IPS DF 4.7 (cell line): ENCODE measurements around the gene TBC1D9B.
A peak's percentile ranks its signal among the peaks of the same experiment; 100 is the strongest.

Experiments used
- DNase-seq: peaks from one replicate; pipeline ENCODE4 v3.0.0-alpha.2; 2013; ENCODE audit warnings: low spot score; ENCODE audit errors: extremely low read depth

The TBC1D9B gene

GRCh38 chr5:179870403-179870903 lies 37.2 kb downstream of the TBC1D9B start:
- DNase-seq: peak; percentile 51

- no peak for DNase-seq
Observed at GRCh38 chr5:179869641-179870402, 37.9 kb downstream of the TBC1D9B start.

GRCh38 chr5:179869101-179869500 lies 38.6 kb downstream of the TBC1D9B start:
- DNase-seq: no peak

GRCh38 chr5:179868541-179868940 lies 39.2 kb downstream of the TBC1D9B start:
- DNase-seq: no peak

GRCh38 chr5:179867476-179867875 lies 40.2 kb downstream of the TBC1D9B start:
- DNase-seq: no peak

GRCh38 chr5:179867079-179867465 lies 40.6 kb downstream of the TBC1D9B start:
- DNase-seq: no peak

- DNase-seq: no peak
Observed at GRCh38 chr5:179866241-179867078, 41.2 kb downstream of the TBC1D9B start.

GRCh38 chr5:179865491-179866240 lies 42.0 kb downstream of the TBC1D9B start:
- no peak for DNase-seq

- DNase-seq: no peak
Observed at GRCh38 chr5:179864686-179865085, 43.0 kb downstream of the TBC1D9B start.

- no peak for DNase-seq
Observed at GRCh38 chr5:179863449-179864085, 44.1 kb downstream of the TBC1D9B start.

GRCh38 chr5:179862891-179863290 lies 44.8 kb downstream of the TBC1D9B start:
- no peak for DNase-seq

GRCh38 chr5:179862296-179862695 lies 45.4 kb downstream of the TBC1D9B start:
- DNase-seq: no peak

GRCh38 chr5:179860301-179860700 lies 47.4 kb downstream of the TBC1D9B start:
- DNase-seq: no peak

GRCh38 chr5:179858586-179859427 lies 48.9 kb downstream of the TBC1D9B start, which contains the start of gene MRNIP:
TSS of gene MRNIP (minus strand) at chr5:179858817. CDS start at chr5:179858796, 21 bp downstream.
- peak; percentile 51 for DNase-seq

GRCh38 chr5:179858241-179858585 lies 49.5 kb downstream of the TBC1D9B start:
- DNase-seq: no peak

- no peak for DNase-seq
Observed at GRCh38 chr5:179854356-179854755, 53.3 kb downstream of the TBC1D9B start.

- no peak for DNase-seq
Observed at GRCh38 chr5:179852993-179853547, 54.6 kb downstream of the TBC1D9B start.

GRCh38 chr5:179841621-179842020 lies 66.1 kb downstream of the TBC1D9B start:
- DNase-seq: no peak

GRCh38 chr5:179840766-179841165 lies 66.9 kb downstream of the TBC1D9B start:
- no peak for DNase-seq

- DNase-seq: no peak
Observed at GRCh38 chr5:179840321-179840720, 67.4 kb downstream of the TBC1D9B start.
